ENCODE results near the gene PAFAH1B1.

DNA sequence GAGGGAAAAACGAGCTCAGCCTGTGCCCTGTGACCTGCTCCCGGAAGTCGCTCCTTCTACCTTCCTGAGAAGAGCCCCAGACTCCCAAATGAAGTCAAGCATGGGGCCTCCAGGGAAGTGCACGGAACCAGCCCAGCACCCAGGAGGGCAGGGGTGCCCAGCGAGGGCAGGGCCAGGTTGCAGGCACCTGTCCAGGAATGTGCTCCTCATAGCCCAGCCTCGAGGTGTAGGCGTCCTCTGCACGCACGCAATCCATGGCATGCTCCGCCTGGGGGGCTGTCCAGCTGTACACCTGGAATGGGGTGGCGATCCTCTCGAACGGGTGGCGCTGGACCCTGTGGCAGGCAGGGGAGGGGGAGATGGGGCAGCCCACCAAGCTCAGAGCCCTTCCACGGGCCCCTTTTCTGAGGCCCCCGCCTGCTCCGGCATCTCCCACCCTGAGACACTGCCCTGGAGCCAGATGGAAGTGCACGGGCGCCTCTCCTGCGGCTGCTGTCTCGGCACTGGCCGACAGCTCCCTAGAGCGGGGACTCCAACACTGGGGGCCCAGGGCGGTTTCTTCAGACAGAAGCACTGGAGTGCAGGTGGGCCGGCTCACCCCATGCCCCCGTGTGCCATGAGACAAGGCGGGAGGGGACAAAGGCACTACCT lies 107.2 kb downstream of the PAFAH1B1 start:
- TF ChIP-seq, protein P1, sequence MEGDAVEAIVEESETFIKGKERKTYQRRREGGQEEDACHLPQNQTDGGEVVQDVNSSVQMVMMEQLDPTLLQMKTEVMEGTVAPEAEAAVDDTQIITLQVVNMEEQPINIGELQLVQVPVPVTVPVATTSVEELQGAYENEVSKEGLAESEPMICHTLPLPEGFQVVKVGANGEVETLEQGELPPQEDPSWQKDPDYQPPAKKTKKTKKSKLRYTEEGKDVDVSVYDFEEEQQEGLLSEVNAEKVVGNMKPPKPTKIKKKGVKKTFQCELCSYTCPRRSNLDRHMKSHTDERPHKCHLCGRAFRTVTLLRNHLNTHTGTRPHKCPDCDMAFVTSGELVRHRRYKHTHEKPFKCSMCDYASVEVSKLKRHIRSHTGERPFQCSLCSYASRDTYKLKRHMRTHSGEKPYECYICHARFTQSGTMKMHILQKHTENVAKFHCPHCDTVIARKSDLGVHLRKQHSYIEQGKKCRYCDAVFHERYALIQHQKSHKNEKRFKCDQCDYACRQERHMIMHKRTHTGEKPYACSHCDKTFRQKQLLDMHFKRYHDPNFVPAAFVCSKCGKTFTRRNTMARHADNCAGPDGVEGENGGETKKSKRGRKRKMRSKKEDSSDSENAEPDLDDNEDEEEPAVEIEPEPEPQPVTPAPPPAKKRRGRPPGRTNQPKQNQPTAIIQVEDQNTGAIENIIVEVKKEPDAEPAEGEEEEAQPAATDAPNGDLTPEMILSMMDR (conservative IDR thresholded peaks at IDR 0.05 in 1 of 2, IDR thresholded peaks at IDR 0.05 in 1 of 2; ENCODE audit: extremely low read depth in 1 of 2, insufficient read depth in 1 of 2, low read depth in 1 of 2, low read length in 2 of 2) = no peak
- TF ChIP-seq EZH2 (IDR thresholded peaks at IDR 0.05; ENCODE audit: borderline replicate concordance, low read length) = no peak

Data from mammary epithelial cell (primary cell).